SK-N-SH treated with all-trans-retinoic acid at 6 μM for 48 hours (cell line): ENCODE data around the gene MTHFD2L.

ENCODE experiments used
- ATAC-seq: fragments of 200-7000 bp; cut with Tn5 transposase; 3 replicates; pipeline ENCODE4 v1.9.1; 2020; ENCODE audit warnings: mild to moderate bottlenecking, moderate library complexity
- ARNTL ChIP-seq: fragments of 450-650 bp; formaldehyde crosslinking; IDR thresholded peaks from 2 replicates; pipeline ENCODE4 v1.5.0; 2020; ENCODE audit warnings: low read depth, mild to moderate bottlenecking, moderate library complexity, borderline replicate concordance
- CREB5 ChIP-seq: fragments of 250-450 bp; sonication (Bioruptor Pico); IDR thresholded peaks from 2 replicates; pipeline ENCODE4 v1.5.1; 2020; ENCODE audit warnings: low read depth, mild to moderate bottlenecking, moderate library complexity
- CSDC2 ChIP-seq: fragments of 250-450 bp; sonication (Bioruptor Pico); IDR thresholded peaks from 2 replicates; pipeline ENCODE4 v1.5.0; 2020; ENCODE audit warnings: mild to moderate bottlenecking, moderate library complexity
- GLIS3 ChIP-seq: fragments of 250-450 bp; sonication (Bioruptor Pico); IDR thresholded peaks from 2 replicates; pipeline ENCODE4 v1.5.0; 2020; ENCODE audit warnings: mild to moderate bottlenecking, moderate library complexity
- ISL1 ChIP-seq: fragments of 250-450 bp; sonication (Bioruptor Pico); IDR thresholded peaks from 2 replicates; pipeline ENCODE4 v2.1.2; 2022; ENCODE audit warnings: mild to moderate bottlenecking, moderate library complexity
- OSR1 ChIP-seq: fragments of 250-450 bp; sonication (Bioruptor Pico); IDR thresholded peaks from 2 replicates; pipeline ENCODE4 v1.8.0; 2022; ENCODE audit warnings: moderate library complexity, mild to moderate bottlenecking, inconsistent platforms
- RARB ChIP-seq: fragments of 250-450 bp; sonication (Bioruptor Pico); IDR thresholded peaks from 2 replicates; pipeline ENCODE4 v1.8.0; 2021; ENCODE audit warnings: mild to moderate bottlenecking, moderate library complexity
- TCF4 ChIP-seq: fragments of 250-450 bp; sonication (Bioruptor Pico); IDR thresholded peaks from 2 replicates; pipeline ENCODE4 v1.8.0; 2021; ENCODE audit warnings: mild to moderate bottlenecking, moderate library complexity, borderline replicate concordance
- TOX ChIP-seq: fragments of 250-450 bp; sonication (Bioruptor Pico); IDR thresholded peaks from 2 replicates; pipeline ENCODE4 v1.8.0; 2021; ENCODE audit warnings: mild to moderate bottlenecking, moderate library complexity, borderline replicate concordance
- ZC3H10 ChIP-seq: fragments of 250-450 bp; sonication (Bioruptor Pico); IDR thresholded peaks from 2 replicates; pipeline ENCODE4 v1.5.1; 2021; ENCODE audit warnings: mild to moderate bottlenecking, moderate library complexity
- ZFP3 ChIP-seq: fragments of 250-450 bp; sonication (Bioruptor Pico); IDR thresholded peaks from 2 replicates; pipeline ENCODE4 v1.5.0; 2020; ENCODE audit warnings: mild to moderate bottlenecking, moderate library complexity
- ZFP30 ChIP-seq: fragments of 450-650 bp; formaldehyde crosslinking; IDR thresholded peaks from 2 replicates; pipeline ENCODE4 v1.5.0; 2022; ENCODE audit warnings: mild to moderate bottlenecking, moderate library complexity
- ZNF565 ChIP-seq: fragments of 450-650 bp; formaldehyde crosslinking; conservative IDR thresholded peaks from 2 replicates; pipeline ENCODE4 v1.5.0; 2020; ENCODE audit warnings: low read depth, mild to moderate bottlenecking, moderate library complexity
- ZNF70 ChIP-seq: fragments of 450-650 bp; formaldehyde crosslinking; IDR thresholded peaks from 2 replicates; pipeline ENCODE4 v1.5.0; 2020; ENCODE audit warnings: mild to moderate bottlenecking, moderate library complexity
- ZNF8 ChIP-seq: fragments of 450-650 bp; formaldehyde crosslinking; IDR thresholded peaks from 2 replicates; pipeline ENCODE4 v1.5.0; 2020; ENCODE audit warnings: mild to moderate bottlenecking, moderate library complexity
- TF ChIP-seq, protein P1 (sequence below): fragments of 250-450 bp; sonication (Bioruptor Pico); IDR thresholded peaks from 2 replicates; pipeline ENCODE4 v1.8.0; 2020; ENCODE audit warnings: mild to moderate bottlenecking, moderate library complexity, borderline replicate concordance
- TF ChIP-seq, protein P2 (sequence below): fragments of 250-450 bp; sonication (Bioruptor Pico); IDR thresholded peaks from 2 replicates; pipeline ENCODE4 v1.8.0; 2021; ENCODE audit warnings: low read depth, mild to moderate bottlenecking, moderate library complexity, borderline replicate concordance
- TF ChIP-seq, protein P3 (sequence below): fragments of 250-450 bp; sonication (Bioruptor Pico); IDR thresholded peaks from 2 replicates; pipeline ENCODE4 v1.5.1; 2021; ENCODE audit warnings: mild to moderate bottlenecking, moderate library complexity
- TF ChIP-seq, protein P4 (sequence below): fragments of 250-450 bp; sonication (Bioruptor Pico); IDR thresholded peaks from 2 replicates; pipeline ENCODE4 v1.5.0; 2020; ENCODE audit warnings: mild to moderate bottlenecking, moderate library complexity

MTHFD2L gene

GRCh38 chr4:74202062-74202586 lies 44.2 kb downstream of the MTHFD2L start (continued):
- TF ChIP-seq, protein P1, sequence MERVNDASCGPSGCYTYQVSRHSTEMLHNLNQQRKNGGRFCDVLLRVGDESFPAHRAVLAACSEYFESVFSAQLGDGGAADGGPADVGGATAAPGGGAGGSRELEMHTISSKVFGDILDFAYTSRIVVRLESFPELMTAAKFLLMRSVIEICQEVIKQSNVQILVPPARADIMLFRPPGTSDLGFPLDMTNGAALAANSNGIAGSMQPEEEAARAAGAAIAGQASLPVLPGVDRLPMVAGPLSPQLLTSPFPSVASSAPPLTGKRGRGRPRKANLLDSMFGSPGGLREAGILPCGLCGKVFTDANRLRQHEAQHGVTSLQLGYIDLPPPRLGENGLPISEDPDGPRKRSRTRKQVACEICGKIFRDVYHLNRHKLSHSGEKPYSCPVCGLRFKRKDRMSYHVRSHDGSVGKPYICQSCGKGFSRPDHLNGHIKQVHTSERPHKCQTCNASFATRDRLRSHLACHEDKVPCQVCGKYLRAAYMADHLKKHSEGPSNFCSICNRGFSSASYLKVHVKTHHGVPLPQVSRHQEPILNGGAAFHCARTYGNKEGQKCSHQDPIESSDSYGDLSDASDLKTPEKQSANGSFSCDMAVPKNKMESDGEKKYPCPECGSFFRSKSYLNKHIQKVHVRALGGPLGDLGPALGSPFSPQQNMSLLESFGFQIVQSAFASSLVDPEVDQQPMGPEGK (CRISPR knock-in tag), result no peak
- TF ChIP-seq OSR1 (CRISPR knock-in tag), result no peak
- TF ChIP-seq CSDC2, result no peak
- TF ChIP-seq GLIS3 (CRISPR knock-in tag), result no peak
- TF ChIP-seq, protein P2, sequence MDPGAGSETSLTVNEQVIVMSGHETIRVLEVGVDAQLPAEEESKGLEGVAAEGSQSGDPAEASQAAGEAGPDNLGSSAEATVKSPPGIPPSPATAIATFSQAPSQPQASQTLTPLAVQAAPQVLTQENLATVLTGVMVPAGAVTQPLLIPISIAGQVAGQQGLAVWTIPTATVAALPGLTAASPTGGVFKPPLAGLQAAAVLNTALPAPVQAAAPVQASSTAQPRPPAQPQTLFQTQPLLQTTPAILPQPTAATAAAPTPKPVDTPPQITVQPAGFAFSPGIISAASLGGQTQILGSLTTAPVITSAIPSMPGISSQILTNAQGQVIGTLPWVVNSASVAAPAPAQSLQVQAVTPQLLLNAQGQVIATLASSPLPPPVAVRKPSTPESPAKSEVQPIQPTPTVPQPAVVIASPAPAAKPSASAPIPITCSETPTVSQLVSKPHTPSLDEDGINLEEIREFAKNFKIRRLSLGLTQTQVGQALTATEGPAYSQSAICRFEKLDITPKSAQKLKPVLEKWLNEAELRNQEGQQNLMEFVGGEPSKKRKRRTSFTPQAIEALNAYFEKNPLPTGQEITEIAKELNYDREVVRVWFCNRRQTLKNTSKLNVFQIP (CRISPR knock-in tag), result no peak
- no peak for TF ChIP-seq ZFP3 (CRISPR knock-in tag)
- TF ChIP-seq ZNF70 (CRISPR knock-in tag), result no peak
- no peak for TF ChIP-seq ARNTL (CRISPR knock-in tag)
- TF ChIP-seq, all 23 proteins: peak for 0

DNA sequence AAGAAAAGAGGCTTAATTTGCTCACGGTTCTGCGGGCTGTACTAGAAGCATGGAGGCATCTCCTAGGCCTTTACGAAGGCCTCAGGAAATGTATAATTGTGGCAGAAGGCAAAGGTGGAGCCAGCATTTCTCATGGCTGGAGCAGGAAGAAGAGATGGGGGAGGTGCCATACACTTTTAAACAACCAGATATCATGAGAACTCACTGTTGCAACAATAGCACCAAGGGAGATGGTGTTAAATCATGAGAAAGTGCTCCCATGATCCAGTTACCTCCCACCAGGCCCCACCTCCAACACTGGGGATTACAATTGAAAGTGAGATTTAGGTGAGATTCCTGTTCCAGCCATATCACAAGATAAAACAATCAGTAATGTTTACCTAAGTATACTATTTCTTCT lies 45.5 kb downstream of the MTHFD2L start:
- no peak for TF ChIP-seq ZC3H10 (CRISPR knock-in tag)
- TF ChIP-seq, protein P3, sequence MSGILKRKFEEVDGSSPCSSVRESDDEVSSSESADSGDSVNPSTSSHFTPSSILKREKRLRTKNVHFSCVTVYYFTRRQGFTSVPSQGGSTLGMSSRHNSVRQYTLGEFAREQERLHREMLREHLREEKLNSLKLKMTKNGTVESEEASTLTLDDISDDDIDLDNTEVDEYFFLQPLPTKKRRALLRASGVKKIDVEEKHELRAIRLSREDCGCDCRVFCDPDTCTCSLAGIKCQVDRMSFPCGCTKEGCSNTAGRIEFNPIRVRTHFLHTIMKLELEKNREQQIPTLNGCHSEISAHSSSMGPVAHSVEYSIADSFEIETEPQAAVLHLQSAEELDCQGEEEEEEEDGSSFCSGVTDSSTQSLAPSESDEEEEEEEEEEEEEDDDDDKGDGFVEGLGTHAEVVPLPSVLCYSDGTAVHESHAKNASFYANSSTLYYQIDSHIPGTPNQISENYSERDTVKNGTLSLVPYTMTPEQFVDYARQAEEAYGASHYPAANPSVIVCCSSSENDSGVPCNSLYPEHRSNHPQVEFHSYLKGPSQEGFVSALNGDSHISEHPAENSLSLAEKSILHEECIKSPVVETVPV (CRISPR knock-in tag), result no peak
- no peak for TF ChIP-seq GLIS3 (CRISPR knock-in tag)
- TF ChIP-seq ISL1 (CRISPR knock-in tag), result no peak
- no peak for TF ChIP-seq OSR1 (CRISPR knock-in tag)
- no peak for TF ChIP-seq ZFP30 (CRISPR knock-in tag)
- TF ChIP-seq TOX (CRISPR knock-in tag), result no peak
- no peak for TF ChIP-seq TCF4 (CRISPR knock-in tag)
- TF ChIP-seq, protein P2 (CRISPR knock-in tag), result no peak
- no peak for ATAC-seq

- ATAC-seq, result no peak
- TF ChIP-seq ZC3H10 (CRISPR knock-in tag) (no peak), TOX (CRISPR knock-in tag) (no peak), ZNF8 (CRISPR knock-in tag) (no peak), ZFP30 (CRISPR knock-in tag) (no peak), OSR1 (CRISPR knock-in tag) (no peak), CREB5 (CRISPR knock-in tag) (no peak), ZFP3 (CRISPR knock-in tag) (no peak), TCF4 (CRISPR knock-in tag) (no peak), RARB (CRISPR knock-in tag) (no peak), ARNTL (CRISPR knock-in tag) (no peak), ZNF565 (CRISPR knock-in tag) (no peak), ISL1 (CRISPR knock-in tag) (no peak), GLIS3 (CRISPR knock-in tag) (no peak)
- TF ChIP-seq, protein P3 (CRISPR knock-in tag), result no peak
- TF ChIP-seq, protein P4, sequence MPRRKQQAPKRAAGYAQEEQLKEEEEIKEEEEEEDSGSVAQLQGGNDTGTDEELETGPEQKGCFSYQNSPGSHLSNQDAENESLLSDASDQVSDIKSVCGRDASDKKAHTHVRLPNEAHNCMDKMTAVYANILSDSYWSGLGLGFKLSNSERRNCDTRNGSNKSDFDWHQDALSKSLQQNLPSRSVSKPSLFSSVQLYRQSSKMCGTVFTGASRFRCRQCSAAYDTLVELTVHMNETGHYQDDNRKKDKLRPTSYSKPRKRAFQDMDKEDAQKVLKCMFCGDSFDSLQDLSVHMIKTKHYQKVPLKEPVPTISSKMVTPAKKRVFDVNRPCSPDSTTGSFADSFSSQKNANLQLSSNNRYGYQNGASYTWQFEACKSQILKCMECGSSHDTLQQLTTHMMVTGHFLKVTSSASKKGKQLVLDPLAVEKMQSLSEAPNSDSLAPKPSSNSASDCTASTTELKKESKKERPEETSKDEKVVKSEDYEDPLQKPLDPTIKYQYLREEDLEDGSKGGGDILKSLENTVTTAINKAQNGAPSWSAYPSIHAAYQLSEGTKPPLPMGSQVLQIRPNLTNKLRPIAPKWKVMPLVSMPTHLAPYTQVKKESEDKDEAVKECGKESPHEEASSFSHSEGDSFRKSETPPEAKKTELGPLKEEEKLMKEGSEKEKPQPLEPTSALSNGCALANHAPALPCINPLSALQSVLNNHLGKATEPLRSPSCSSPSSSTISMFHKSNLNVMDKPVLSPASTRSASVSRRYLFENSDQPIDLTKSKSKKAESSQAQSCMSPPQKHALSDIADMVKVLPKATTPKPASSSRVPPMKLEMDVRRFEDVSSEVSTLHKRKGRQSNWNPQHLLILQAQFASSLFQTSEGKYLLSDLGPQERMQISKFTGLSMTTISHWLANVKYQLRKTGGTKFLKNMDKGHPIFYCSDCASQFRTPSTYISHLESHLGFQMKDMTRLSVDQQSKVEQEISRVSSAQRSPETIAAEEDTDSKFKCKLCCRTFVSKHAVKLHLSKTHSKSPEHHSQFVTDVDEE (CRISPR knock-in tag), result no peak
- TF ChIP-seq, protein P2 (CRISPR knock-in tag), result no peak
- TF ChIP-seq, protein P1 (CRISPR knock-in tag), result no peak
These were observed 47.1 kb downstream of the MTHFD2L start for GRCh38 chr4:74205046-74205445.
